ENCODE results near the gene CLTCL1. TPM values are rescaled to one million over a fixed set of nuclear protein-coding genes. Genes with fewer than 3 reads are reported as not detected.
"Not testable (repeated sequence)": the region's sequence is repeated elsewhere in the genome, so short reads cannot be mapped to it uniquely, and the experiment has no call there.

The CLTCL1 gene
- total RNA-seq, 1 experiment from 2014 or later: 7.1 TPM

DNA sequence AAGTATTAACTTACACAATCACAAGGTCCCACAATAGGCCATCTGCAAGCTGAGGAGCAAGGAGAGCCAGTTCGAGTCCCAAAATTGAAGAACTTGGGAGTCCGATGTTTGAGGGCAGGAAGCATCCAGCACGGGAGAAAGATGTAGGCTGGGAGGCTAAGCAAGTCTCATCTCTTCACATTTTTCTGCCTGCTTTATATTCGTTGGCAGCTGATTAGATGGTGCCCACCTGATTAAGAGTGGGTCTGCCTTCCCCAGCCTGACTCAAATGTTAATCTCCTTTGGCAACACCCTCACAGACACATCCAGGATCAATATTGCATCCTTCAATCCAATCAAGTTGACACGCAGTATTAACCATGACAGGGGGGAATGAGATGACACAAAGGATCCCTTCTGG, 38.7 kb upstream of the CLTCL1 start:
- DNase-seq (ENCODE audit: low read depth, low spot score); H3K27ac ChIP-seq (ENCODE audit: low read depth, low read length); intact Hi-C loops (cut with micrococcal nuclease); H3K79me2 ChIP-seq (ENCODE audit: insufficient read depth, low read length); BruUV-seq (replicated peaks); H3K9ac ChIP-seq (ENCODE audit: low read length); H3K9me2 ChIP-seq (ENCODE audit: insufficient read depth); H3K4me2 ChIP-seq (ENCODE audit: low read length); H3K27me3 ChIP-seq (ENCODE audit: insufficient read depth, low read length); ATAC-seq; H4K20me1 ChIP-seq (ENCODE audit: insufficient read depth); H3K4me1 ChIP-seq (ENCODE audit: control insufficient read depth in 1 of 2, insufficient read depth in 2 of 2, low read length in 2 of 2); H3K9me3 ChIP-seq (ENCODE audit: control insufficient read depth in 1 of 2, insufficient read depth in 1 of 2, low read depth in 1 of 2, low read length in 2 of 2); POLR2A ChIA-PET; RAD21 ChIA-PET (ENCODE audit: low non-redundant PET in 1 of 2, low total read pairs in 2 of 2, uncharacterized antibody in 2 of 2, unreplicated experiment in 2 of 2); CTCF ChIA-PET; H2AFZ ChIP-seq (ENCODE audit: low read depth, low read length, poor library complexity, severe bottlenecking); H3K4me3 ChIP-seq (replicated peaks in 1 of 2; ENCODE audit: low read depth in 1 of 2, low read length in 2 of 2): not testable (repeated sequence)
- H3K36me3 ChIP-seq (ENCODE audit: control insufficient read depth in 1 of 2, insufficient read depth in 2 of 2, low read length in 2 of 2): peaks cover 10 to 19% of the 10 kb centered on the region in 2 experiments; a peak in 3 of 4 replicates

DNA sequence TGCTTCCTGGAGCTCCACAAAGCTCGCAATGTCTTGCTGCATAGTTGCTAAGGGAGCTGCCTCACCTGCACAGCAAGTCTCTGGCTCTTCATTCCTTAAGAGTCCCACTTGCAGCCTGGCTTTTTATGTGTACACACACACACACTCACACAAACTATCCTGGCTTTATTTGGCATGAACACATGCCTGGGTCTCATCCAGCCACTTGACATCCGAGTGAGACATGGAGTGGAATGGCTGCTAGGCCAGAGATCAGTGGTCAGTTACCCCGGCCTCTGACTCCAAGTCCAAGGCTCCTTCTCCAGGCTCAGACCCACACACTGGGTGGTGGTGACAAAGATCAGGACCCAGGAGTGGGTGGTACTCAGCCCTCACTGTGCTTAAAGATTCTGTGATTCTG, 37.9 kb upstream of the CLTCL1 start:
- no peaks in the 10 kb centered on the region for H3K79me2 ChIP-seq (ENCODE audit: insufficient read depth, low read length)
- H3K9me3 ChIP-seq (ENCODE audit: control insufficient read depth in 1 of 2, insufficient read depth in 1 of 2, low read depth in 1 of 2, low read length in 2 of 2): no peaks in the 10 kb centered on the region
- H2AFZ ChIP-seq (ENCODE audit: low read depth, low read length, poor library complexity, severe bottlenecking): no peak overlapping the region
- H3K4me2 ChIP-seq (ENCODE audit: low read length): no peak overlapping the region
- DNase-seq (ENCODE audit: low read depth, low spot score) (no peak), ATAC-seq (no peak)
- H3K27ac ChIP-seq (ENCODE audit: low read depth, low read length): no peak overlapping the region
- CTCF ChIA-PET: no interaction called here
- no peaks in the 10 kb centered on the region for H4K20me1 ChIP-seq (ENCODE audit: insufficient read depth)
- H3K9ac ChIP-seq (ENCODE audit: low read length): no peak overlapping the region
- TF ChIP-seq CEBPB (IDR thresholded peaks at IDR 0.05; ENCODE audit: low read depth) (no peak), YY1 (IDR thresholded peaks at IDR 0.05; ENCODE audit: extremely low read depth, insufficient replicate concordance, low read depth, low read length) (no peak), EZH2phosphoT487 (IDR thresholded peaks at IDR 0.05; ENCODE audit: borderline replicate concordance) (no peak), SRF (IDR thresholded peaks at IDR 0.05; ENCODE audit: low read depth) (no peak), POLR2A (IDR thresholded peaks at IDR 0.05; ENCODE audit: borderline replicate concordance, extremely low read depth, insufficient read depth, insufficient read length) (no peak), JUND (IDR thresholded peaks at IDR 0.05) (no peak), ELF1 (IDR thresholded peaks at IDR 0.05; ENCODE audit: borderline replicate concordance, low read depth) (no peak), ZFX (IDR thresholded peaks at IDR 0.05) (no peak), FOSL1 (IDR thresholded peaks at IDR 0.05; ENCODE audit: low read depth) (no peak), SIN3A (IDR thresholded peaks at IDR 0.05; ENCODE audit: low read depth) (no peak), ZNF274 (IDR thresholded peaks at IDR 0.05; ENCODE audit: low read depth, low read length) (no peak), EGR1 (IDR thresholded peaks at IDR 0.05; ENCODE audit: low read depth) (no peak), CBX3 (IDR thresholded peaks at IDR 0.05; ENCODE audit: low read depth) (no peak)
- TF ChIP-seq, protein P1, sequence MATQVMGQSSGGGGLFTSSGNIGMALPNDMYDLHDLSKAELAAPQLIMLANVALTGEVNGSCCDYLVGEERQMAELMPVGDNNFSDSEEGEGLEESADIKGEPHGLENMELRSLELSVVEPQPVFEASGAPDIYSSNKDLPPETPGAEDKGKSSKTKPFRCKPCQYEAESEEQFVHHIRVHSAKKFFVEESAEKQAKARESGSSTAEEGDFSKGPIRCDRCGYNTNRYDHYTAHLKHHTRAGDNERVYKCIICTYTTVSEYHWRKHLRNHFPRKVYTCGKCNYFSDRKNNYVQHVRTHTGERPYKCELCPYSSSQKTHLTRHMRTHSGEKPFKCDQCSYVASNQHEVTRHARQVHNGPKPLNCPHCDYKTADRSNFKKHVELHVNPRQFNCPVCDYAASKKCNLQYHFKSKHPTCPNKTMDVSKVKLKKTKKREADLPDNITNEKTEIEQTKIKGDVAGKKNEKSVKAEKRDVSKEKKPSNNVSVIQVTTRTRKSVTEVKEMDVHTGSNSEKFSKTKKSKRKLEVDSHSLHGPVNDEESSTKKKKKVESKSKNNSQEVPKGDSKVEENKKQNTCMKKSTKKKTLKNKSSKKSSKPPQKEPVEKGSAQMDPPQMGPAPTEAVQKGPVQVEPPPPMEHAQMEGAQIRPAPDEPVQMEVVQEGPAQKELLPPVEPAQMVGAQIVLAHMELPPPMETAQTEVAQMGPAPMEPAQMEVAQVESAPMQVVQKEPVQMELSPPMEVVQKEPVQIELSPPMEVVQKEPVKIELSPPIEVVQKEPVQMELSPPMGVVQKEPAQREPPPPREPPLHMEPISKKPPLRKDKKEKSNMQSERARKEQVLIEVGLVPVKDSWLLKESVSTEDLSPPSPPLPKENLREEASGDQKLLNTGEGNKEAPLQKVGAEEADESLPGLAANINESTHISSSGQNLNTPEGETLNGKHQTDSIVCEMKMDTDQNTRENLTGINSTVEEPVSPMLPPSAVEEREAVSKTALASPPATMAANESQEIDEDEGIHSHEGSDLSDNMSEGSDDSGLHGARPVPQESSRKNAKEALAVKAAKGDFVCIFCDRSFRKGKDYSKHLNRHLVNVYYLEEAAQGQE (IDR thresholded peaks at IDR 0.05; ENCODE audit: low read depth): no peak
- TF ChIP-seq, protein P2, sequence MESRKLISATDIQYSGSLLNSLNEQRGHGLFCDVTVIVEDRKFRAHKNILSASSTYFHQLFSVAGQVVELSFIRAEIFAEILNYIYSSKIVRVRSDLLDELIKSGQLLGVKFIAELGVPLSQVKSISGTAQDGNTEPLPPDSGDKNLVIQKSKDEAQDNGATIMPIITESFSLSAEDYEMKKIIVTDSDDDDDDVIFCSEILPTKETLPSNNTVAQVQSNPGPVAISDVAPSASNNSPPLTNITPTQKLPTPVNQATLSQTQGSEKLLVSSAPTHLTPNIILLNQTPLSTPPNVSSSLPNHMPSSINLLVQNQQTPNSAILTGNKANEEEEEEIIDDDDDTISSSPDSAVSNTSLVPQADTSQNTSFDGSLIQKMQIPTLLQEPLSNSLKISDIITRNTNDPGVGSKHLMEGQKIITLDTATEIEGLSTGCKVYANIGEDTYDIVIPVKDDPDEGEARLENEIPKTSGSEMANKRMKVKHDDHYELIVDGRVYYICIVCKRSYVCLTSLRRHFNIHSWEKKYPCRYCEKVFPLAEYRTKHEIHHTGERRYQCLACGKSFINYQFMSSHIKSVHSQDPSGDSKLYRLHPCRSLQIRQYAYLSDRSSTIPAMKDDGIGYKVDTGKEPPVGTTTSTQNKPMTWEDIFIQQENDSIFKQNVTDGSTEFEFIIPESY (IDR thresholded peaks at IDR 0.05; ENCODE audit: extremely low read depth, insufficient replicate concordance, low read length): no peak
- H3K4me3 ChIP-seq (replicated peaks in 1 of 2; ENCODE audit: low read depth in 1 of 2, low read length in 2 of 2): no peak overlapping the region
- RAD21 ChIA-PET (ENCODE audit: low non-redundant PET in 1 of 2, low total read pairs in 2 of 2, uncharacterized antibody in 2 of 2, unreplicated experiment in 2 of 2): no interaction called here
- no peaks in the 10 kb centered on the region for H3K9me2 ChIP-seq (ENCODE audit: insufficient read depth)
- no TSS peak for BruUV-seq (replicated peaks)
- peaks cover 7 to 19% of the 10 kb centered on the region in 2 experiments; a peak in 3 of 4 replicates for H3K36me3 ChIP-seq (ENCODE audit: control insufficient read depth in 1 of 2, insufficient read depth in 2 of 2, low read length in 2 of 2)
- H3K27me3 ChIP-seq (ENCODE audit: insufficient read depth, low read length): no peaks in the 10 kb centered on the region
- intact Hi-C loops (cut with micrococcal nuclease): no loop called here
- POLR2A ChIA-PET: no interaction called here
- no peaks in the 10 kb centered on the region for H3K4me1 ChIP-seq (ENCODE audit: control insufficient read depth in 1 of 2, insufficient read depth in 2 of 2, low read length in 2 of 2)
